Loucy (cell line): Measurements from ENCODE around the gene GSDME.

Experiments
- H2AFZ ChIP-seq: fragments of 200-600 bp; sonication (generic); 2 replicates; pipeline ENCODE4 v1.6.0; 2016; ENCODE audit warnings: antibody characterized with exemption, mild to moderate bottlenecking, low read length, moderate library complexity
- H3F3A ChIP-seq: fragments of 200-600 bp; 2 replicates; pipeline ENCODE4 v1.6.0; 2016; ENCODE audit warnings: antibody characterized with exemption, low read depth, mild to moderate bottlenecking
- H3K27me3 ChIP-seq: fragments of 200-600 bp; sonication (generic); 2 replicates; pipeline ENCODE4 v1.6.1; 2014; ENCODE audit warnings: low read length, mild to moderate bottlenecking; ENCODE audit not compliant: insufficient read depth, poor library complexity, severe bottlenecking
- H3K36me3 ChIP-seq: fragments of 200-600 bp; sonication (generic); 2 replicates; pipeline ENCODE4 v1.6.1; 2016; ENCODE audit warnings: low read length; ENCODE audit not compliant: insufficient read depth
- H3K4me1 ChIP-seq: fragments of 200-600 bp; sonication (generic); 2 replicates; pipeline ENCODE4 v1.5.1; 2014; ENCODE audit warnings: low read length, mild to moderate bottlenecking; ENCODE audit not compliant: insufficient read depth, poor library complexity, severe bottlenecking
- H3K4me2 ChIP-seq: fragments of 200-600 bp; sonication (generic); 2 replicates; pipeline ENCODE4 v1.6.0; 2014; ENCODE audit warnings: antibody characterized with exemption, low read length, low read depth, mild to moderate bottlenecking; ENCODE audit not compliant: poor library complexity, severe bottlenecking
- H3K4me3 ChIP-seq: fragments of 200-600 bp; sonication (generic); 2 replicates; pipeline ENCODE4 v1.5.1; 2014; ENCODE audit warnings: low read length, mild to moderate bottlenecking, mixed read lengths; ENCODE audit not compliant: poor library complexity, severe bottlenecking
- H3K79me2 ChIP-seq: fragments of 200-600 bp; sonication (generic); 2 replicates; pipeline ENCODE4 v1.6.1; 2014; ENCODE audit warnings: low read length; ENCODE audit not compliant: insufficient read depth
- H3K9ac ChIP-seq: fragments of 200-600 bp; sonication (generic); 2 replicates; pipeline ENCODE4 v1.6.0; 2014; ENCODE audit warnings: mild to moderate bottlenecking, low read depth, low read length, moderate library complexity; ENCODE audit not compliant: poor library complexity, severe bottlenecking
- H3K9me2 ChIP-seq: fragments of 200-600 bp; sonication (generic); replicated peaks from 2 replicates; pipeline ENCODE4 v1.6.1; 2016; ENCODE audit warnings: low read depth, low read length, mixed read lengths
- H3K9me3 ChIP-seq: fragments of 200-600 bp; sonication (generic); 2 replicates; pipeline ENCODE4 v1.6.1; 2014; ENCODE audit warnings: mild to moderate bottlenecking, antibody characterized with exemption, low read length, low read depth; ENCODE audit not compliant: insufficient read depth
- H4K20me1 ChIP-seq: fragments of 200-600 bp; sonication (generic); 2 replicates; pipeline ENCODE4 v1.6.0; 2014; ENCODE audit warnings: antibody characterized with exemption, low read length, mild to moderate bottlenecking; ENCODE audit not compliant: insufficient read depth, poor library complexity, severe bottlenecking
- CTCF ChIP-seq: fragments of 200-600 bp; sonication (generic); conservative IDR thresholded peaks from 2 replicates; pipeline ENCODE4 v1.5.1; 2014; ENCODE audit warnings: mild to moderate bottlenecking, antibody characterized with exemption, low read length
- EZH2phosphoT487 ChIP-seq: fragments of 200-600 bp; IDR thresholded peaks from 2 replicates; pipeline ENCODE4 v1.6.1; 2018; ENCODE audit warnings: antibody characterized with exemption, mild to moderate bottlenecking, moderate library complexity, borderline replicate concordance

GSDME gene

DNA sequence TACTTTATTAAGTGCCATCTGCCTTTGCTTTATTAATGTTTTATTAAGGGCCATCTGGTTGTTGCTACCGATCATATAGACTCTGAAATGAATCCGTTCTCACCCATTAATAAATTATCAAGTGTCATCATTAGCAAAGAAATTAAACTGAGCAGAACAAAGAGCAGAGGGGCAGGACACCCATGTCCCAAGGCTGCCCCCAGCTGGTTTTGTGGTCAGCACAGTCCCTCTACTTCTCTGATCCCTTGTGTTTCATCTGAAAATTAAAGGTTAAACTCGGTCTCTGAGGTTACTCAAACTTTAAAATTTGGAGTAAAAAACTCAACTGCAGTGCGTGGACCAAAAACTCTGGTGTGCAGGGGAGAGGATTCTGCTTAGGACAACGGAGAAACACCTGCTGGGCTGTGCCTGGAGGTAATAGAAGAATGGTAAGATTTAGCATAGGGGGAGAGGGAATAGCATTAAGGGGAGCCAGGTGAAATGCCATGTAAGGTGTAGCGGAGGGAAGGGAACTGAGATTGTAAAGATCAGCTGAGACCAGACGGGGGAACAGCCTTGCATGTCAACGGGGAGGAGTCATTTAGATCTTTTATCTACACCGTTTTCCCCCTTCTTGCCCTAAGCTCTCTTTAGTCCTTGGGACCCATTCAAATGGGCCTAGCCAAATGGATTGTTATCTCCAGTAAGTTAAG, 10.8 kb upstream of the GSDME start:
- peak; percentile 33 for TF ChIP-seq CTCF
- no peak for TF ChIP-seq EZH2phosphoT487
- Histone ChIP-seq H3F3A (no peaks in the 10 kb centered on the region), H4K20me1 (no peaks in the 10 kb centered on the region), H3K36me3 (no peaks in the 10 kb centered on the region), H3K9me2 (no peaks in the 10 kb centered on the region), H3K4me1 (no peaks in the 10 kb centered on the region), H3K9ac (no peak overlapping the region), H2AFZ (no peak overlapping the region), H3K4me3 (no peak overlapping the region), H3K9me3 (0 out of 2 replicates have a peak, but pooled peaks cover 3% of the 10 kb centered on the region), H3K4me2 (no peak overlapping the region), H3K79me2 (no peaks in the 10 kb centered on the region), H3K27me3 (no peaks in the 10 kb centered on the region)

DNA sequence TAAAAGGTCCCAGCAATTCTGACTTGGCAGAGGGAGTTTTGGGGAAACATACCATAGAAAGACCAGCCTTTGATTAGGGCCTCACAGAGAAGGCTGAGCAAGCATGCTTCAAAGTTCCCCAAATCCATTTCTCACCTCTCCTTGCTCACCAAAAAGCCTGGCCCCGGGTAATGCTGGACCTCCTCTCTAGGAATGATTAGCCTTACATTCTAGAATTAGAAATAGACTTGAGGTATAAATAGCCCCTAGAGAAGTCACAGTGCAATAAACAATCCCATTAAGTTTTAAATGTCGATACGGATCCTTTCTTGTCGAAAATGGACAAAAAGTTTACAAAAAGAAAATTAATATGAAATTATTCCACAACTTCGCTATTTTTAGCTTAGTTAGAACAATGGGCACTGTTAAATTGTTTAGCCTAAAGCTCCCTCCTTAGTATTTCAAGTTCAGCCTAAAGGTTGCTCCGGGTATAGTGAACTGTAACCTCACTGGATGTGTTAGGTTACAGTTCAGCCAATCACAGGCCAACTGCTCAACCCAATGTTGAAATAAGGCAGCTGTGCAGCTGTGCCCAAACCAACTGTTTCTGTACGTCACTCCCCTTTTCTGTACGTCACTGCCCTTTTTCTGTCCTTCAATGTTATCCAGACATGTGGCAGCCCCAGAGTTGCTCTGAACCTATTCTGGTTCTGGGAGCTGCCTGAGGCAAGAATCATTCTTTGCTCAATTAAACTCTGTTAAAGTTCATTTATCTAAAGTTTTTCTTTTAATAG, 7.9 kb upstream of the GSDME start:
- H3K9ac ChIP-seq = no peak overlapping the region
- no peak overlapping the region for H2AFZ ChIP-seq
- no peaks in the 10 kb centered on the region for H3K4me1 ChIP-seq
- H3K9me3 ChIP-seq = no peaks in the 10 kb centered on the region
- H3K36me3 ChIP-seq = no peaks in the 10 kb centered on the region
- no peaks in the 10 kb centered on the region for H3K79me2 ChIP-seq
- no peaks in the 10 kb centered on the region for H3K9me2 ChIP-seq
- H3F3A ChIP-seq = no peaks in the 10 kb centered on the region
- H3K27me3 ChIP-seq = no peaks in the 10 kb centered on the region
- TF ChIP-seq CTCF (no peak), EZH2phosphoT487 (no peak)
- no peaks in the 10 kb centered on the region for H4K20me1 ChIP-seq
- H3K4me2 ChIP-seq = no peak overlapping the region
- H3K4me3 ChIP-seq = no peak overlapping the region

GRCh38 chr7:24764011-24764410, 6.7 kb upstream of the GSDME start:
- Histone ChIP-seq H2AFZ (no peak overlapping the region), H3K79me2 (no peaks in the 10 kb centered on the region), H3K36me3 (no peaks in the 10 kb centered on the region), H3K9me3 (no peaks in the 10 kb centered on the region), H3K4me1 (no peaks in the 10 kb centered on the region), H3K4me3 (no peak overlapping the region), H3F3A (no peaks in the 10 kb centered on the region), H3K9ac (no peak overlapping the region), H3K9me2 (no peaks in the 10 kb centered on the region), H3K4me2 (no peak overlapping the region), H4K20me1 (no peaks in the 10 kb centered on the region), H3K27me3 (no peaks in the 10 kb centered on the region)
- TF ChIP-seq CTCF (no peak), EZH2phosphoT487 (no peak)
